HL-60/S4 (cell line): Measurements from ENCODE around the gene TBC1D3.
"Not testable (repeated sequence)": the region's sequence is repeated elsewhere in the genome, so short reads cannot be mapped to it uniquely, and the experiment has no call there.

Experiments
- in situ Hi-C: fragments of 300-500 bp; cut with MboI; formaldehyde crosslinking; loops from 2 replicates; pipeline ENCODE4 v1.14.3; 2022; ENCODE audit warnings: low sequenced_read_pairs

Gene TBC1D3

GRCh38 chr17:38192455-38192854 is at the start of gene TBC1D3:
TBC1D3 (minus strand) TSS chr17:38192555; CDS start chr17:38191029, 1,526 bp downstream.
- in situ Hi-C loops = not testable (repeated sequence)

GRCh38 chr17:38232790-38233189 is 40.4 kb upstream of the TBC1D3 start:
- in situ Hi-C loops = not testable (repeated sequence)

GRCh38 chr17:38225844-38226495 is 33.6 kb upstream of the TBC1D3 start:
- in situ Hi-C loops = not testable (repeated sequence)

GRCh38 chr17:38220867-38221266 is 28.5 kb upstream of the TBC1D3 start:
- in situ Hi-C loops = not testable (repeated sequence)

- in situ Hi-C loops = not testable (repeated sequence)
Measured at GRCh38 chr17:38200271-38200670, 7.9 kb upstream of the TBC1D3 start.

GRCh38 chr17:38134860-38135259 is 57.5 kb downstream of the TBC1D3 start:
- in situ Hi-C loops = not testable (repeated sequence)
